ENCODE results near the gene LGI4.

The LGI4 gene

GRCh38 chr19:35122687-35123551 lies 11.9 kb downstream of the LGI4 start:
- no peak for DNase-seq

GRCh38 chr19:35120898-35121297 lies 14.0 kb downstream of the LGI4 start:
- DNase-seq, result no peak

GRCh38 chr19:35120492-35120891 lies 14.4 kb downstream of the LGI4 start:
- DNase-seq, result no peak

GRCh38 chr19:35119578-35120155 lies 15.2 kb downstream of the LGI4 start:
- DNase-seq, result no peak

- DNase-seq, result no peak
These were observed 15.8 kb downstream of the LGI4 start for GRCh38 chr19:35119091-35119490.

- no peak for DNase-seq
These were observed 16.4 kb downstream of the LGI4 start for GRCh38 chr19:35118268-35119020.

GRCh38 chr19:35117799-35118198 lies 17.1 kb downstream of the LGI4 start:
- no peak for DNase-seq

- DNase-seq, result no peak
These were observed 17.7 kb downstream of the LGI4 start for GRCh38 chr19:35117116-35117515.

- no peak for DNase-seq
These were observed 18.6 kb downstream of the LGI4 start for GRCh38 chr19:35116072-35116801.

GRCh38 chr19:35115177-35115951 lies 19.5 kb downstream of the LGI4 start, which contains the start of gene FXYD3:
FXYD3 (plus strand) TSS chr19:35115823; CDS start chr19:35119377, 3,554 bp downstream.
- DNase-seq, result no peak

- DNase-seq, result peak; percentile 60
These were observed 20.3 kb downstream of the LGI4 start for GRCh38 chr19:35114353-35115176.

- no peak for DNase-seq
These were observed 21.7 kb downstream of the LGI4 start for GRCh38 chr19:35112995-35113688.

- no peak for DNase-seq
These were observed 23.9 kb downstream of the LGI4 start for GRCh38 chr19:35110974-35111373.

GRCh38 chr19:35109395-35110112 lies 25.3 kb downstream of the LGI4 start:
- DNase-seq, result no peak

GRCh38 chr19:35108730-35109129 lies 26.1 kb downstream of the LGI4 start:
- DNase-seq, result no peak

- no peak for DNase-seq
These were observed 27.3 kb downstream of the LGI4 start for GRCh38 chr19:35107545-35107944.

GRCh38 chr19:35106898-35107541 lies 27.8 kb downstream of the LGI4 start:
- no peak for DNase-seq

- DNase-seq, result no peak
These were observed 28.6 kb downstream of the LGI4 start for GRCh38 chr19:35106291-35106583.

All from activated CD4-positive, alpha-beta T cell treated with anti-CD3 and anti-CD28 coated beads, Interleukin-2, amount 50 U/mL, for 4 hours (primary cell).